Left kidney (tissue), 2 donors: ENCODE results near the gene AMBN. TPM values are rescaled to one million over a fixed set of nuclear protein-coding genes. Genes with fewer than 3 reads are reported as not detected.
"Not testable (repeated sequence)": the region's sequence is repeated elsewhere in the genome, so short reads cannot be mapped to it uniquely, and the experiment has no call there.

Experiments used
- DNase-seq: peaks from one replicate; pipeline ENCODE4 v3.0.0-alpha.2; 2013
- polyA plus RNA-seq: library from polyadenylated mRNA; unstranded; fragments of 120-200 nt; gene quantifications from one replicate; pipeline ENCODE4 v1.2.1, GENCODE V29; 2013; ENCODE audit not compliant: insufficient read length

AMBN gene
- polyA plus RNA-seq, 1 donor: 0.80 TPM

GRCh38 chr4:70607334-70607853 is 15.3 kb downstream of the AMBN start:
- no peak for DNase-seq

GRCh38 chr4:70608324-70608723 is 16.3 kb downstream of the AMBN start:
- no peak for DNase-seq

- no peak for DNase-seq
Measured at GRCh38 chr4:70613306-70614183, 21.5 kb downstream of the AMBN start.

- no peak for DNase-seq
Measured at GRCh38 chr4:70614184-70614555, 22.1 kb downstream of the AMBN start.

- DNase-seq: no peak
Measured at GRCh38 chr4:70619288-70619687, 27.2 kb downstream of the AMBN start.

GRCh38 chr4:70619778-70620177 is 27.7 kb downstream of the AMBN start:
- DNase-seq: no peak

GRCh38 chr4:70623323-70623722 is 31.3 kb downstream of the AMBN start:
- DNase-seq: no peak

- no peak for DNase-seq
Measured at GRCh38 chr4:70624226-70624793, 32.3 kb downstream of the AMBN start.

- DNase-seq: no peak
Measured at GRCh38 chr4:70627620-70628019, 35.6 kb downstream of the AMBN start.

GRCh38 chr4:70628444-70628843 is 36.4 kb downstream of the AMBN start, which contains the start of gene ENAM:
ENAM (plus strand) TSS chr4:70628744; CDS start chr4:70629501, 757 bp downstream.
- no peak for DNase-seq

- no peak for DNase-seq
Measured at GRCh38 chr4:70629469-70630090, 37.5 kb downstream of the AMBN start.

GRCh38 chr4:70630162-70630561 is 38.1 kb downstream of the AMBN start:
- DNase-seq: no peak

GRCh38 chr4:70632028-70632427 is 40.0 kb downstream of the AMBN start:
- no peak for DNase-seq

- DNase-seq: no peak
Measured at GRCh38 chr4:70634482-70634881, 42.4 kb downstream of the AMBN start.

- DNase-seq: peak; percentile 51
Measured at GRCh38 chr4:70637239-70637913, 45.3 kb downstream of the AMBN start.

- no peak for DNase-seq
Measured at GRCh38 chr4:70640192-70640591, 48.1 kb downstream of the AMBN start.

- DNase-seq: not testable (repeated sequence)
Measured at GRCh38 chr4:70650741-70651140, 58.7 kb downstream of the AMBN start.

GRCh38 chr4:70651864-70652506 is 59.9 kb downstream of the AMBN start:
- peak; percentile 32 for DNase-seq

- no peak for DNase-seq
Measured at GRCh38 chr4:70654605-70655011, 62.6 kb downstream of the AMBN start.
